GM18505 (cell line): ENCODE measurements around the gene DDN.

Experiments
- ATAC-seq: cut with Tn5 transposase; IDR thresholded peaks from one replicate; pipeline ENCODE4 v1.9.1; 2021; ENCODE audit not compliant: unreplicated experiment
- POLR2A ChIP-seq: IDR thresholded peaks from 4 replicates; pipeline ENCODE4 v1.6.1; 2011; ENCODE audit warnings: borderline replicate concordance; ENCODE audit not compliant: insufficient read depth, insufficient read length; ENCODE audit errors: extremely low read depth

Gene DDN

GRCh38 chr12:48994224-48995085 is 4.7 kb downstream of the DDN start:
- no peak for ATAC-seq
- TF ChIP-seq POLR2A: no peak

GRCh38 chr12:48993787-48994186 is 5.4 kb downstream of the DDN start:
- TF ChIP-seq POLR2A: no peak
- ATAC-seq: no peak

GRCh38 chr12:48991247-48992050 is 7.7 kb downstream of the DDN start:
- TF ChIP-seq POLR2A: no peak
- no peak for ATAC-seq

GRCh38 chr12:48990552-48990951 is 8.6 kb downstream of the DDN start:
- no peak for TF ChIP-seq POLR2A
- ATAC-seq: no peak

- no peak for TF ChIP-seq POLR2A
- ATAC-seq: no peak
These were observed 11.0 kb downstream of the DDN start for GRCh38 chr12:48988030-48988649.

- no peak for ATAC-seq
- no peak for TF ChIP-seq POLR2A
These were observed 12.4 kb downstream of the DDN start for GRCh38 chr12:48986720-48987291.

GRCh38 chr12:48985901-48986300 is 13.3 kb downstream of the DDN start:
- ATAC-seq: no peak
- TF ChIP-seq POLR2A: no peak

- ATAC-seq: no peak
- no peak for TF ChIP-seq POLR2A
These were observed 13.7 kb downstream of the DDN start for GRCh38 chr12:48985475-48985897.

- no peak for TF ChIP-seq POLR2A
- ATAC-seq: no peak
These were observed 16.6 kb downstream of the DDN start for GRCh38 chr12:48982397-48983080.

GRCh38 chr12:48981757-48982157 is 17.4 kb downstream of the DDN start:
- TF ChIP-seq POLR2A: no peak
- ATAC-seq: no peak

GRCh38 chr12:48980953-48981756 is 18.0 kb downstream of the DDN start:
- no peak for TF ChIP-seq POLR2A
- no peak for ATAC-seq

GRCh38 chr12:48980389-48980952 is 18.7 kb downstream of the DDN start:
- no peak for ATAC-seq
- no peak for TF ChIP-seq POLR2A
